Activated T-helper 2 cell treated with anti-CD3 and anti-CD28 coated beads, Interferon-gamma antibody, Interleukin-2, Interleukin-4, amounts not matched to agents 10 μg/mL and 5 μg/mL and 100 μg/mL, durations not matched to agents 14 hours and 24 hours and 36 hours (primary cell): Measurements from ENCODE around the gene OVCH1. TPM values are rescaled to one million over a fixed set of nuclear protein-coding genes. Genes with fewer than 3 reads are reported as not detected.
A peak's percentile ranks its signal among the peaks of the same experiment; 100 is the strongest.
"Not testable (repeated sequence)": the region's sequence is repeated elsewhere in the genome, so short reads cannot be mapped to it uniquely, and the experiment has no call there.

Source experiments
- DNase-seq: peaks from one replicate; pipeline ENCODE4 v3.0.0; 2021; ENCODE audit warnings: low spot score
- H3K27ac Mint-ChIP-seq: one replicate; pipeline ENCODE4 v1.8.0; 2021; ENCODE audit warnings: mixed read lengths
- H3K27me3 Mint-ChIP-seq: one replicate; pipeline ENCODE4 v1.8.0; 2021; ENCODE audit warnings: low read depth, mixed read lengths
- H3K36me3 Mint-ChIP-seq: one replicate; pipeline ENCODE4 v1.8.0; 2021; ENCODE audit warnings: low read depth, mixed read lengths
- H3K4me1 Mint-ChIP-seq: one replicate; pipeline ENCODE4 v1.8.0; 2021; ENCODE audit warnings: low read depth, mixed read lengths
- H3K4me3 Mint-ChIP-seq: one replicate; pipeline ENCODE4 v1.8.0; 2021; ENCODE audit warnings: low read depth, mild to moderate bottlenecking, moderate library complexity, mixed read lengths
- H3K9me3 Mint-ChIP-seq: one replicate; pipeline ENCODE4 v1.8.0; 2021; ENCODE audit warnings: mixed read lengths
- intact Hi-C: fragments of 100-400 bp; cut with micrococcal nuclease; formaldehyde crosslinking; loops from one replicate; pipeline ENCODE4 v1.15.1; 2023
- total RNA-seq: library from RNA; stranded (reverse); gene quantifications from 2 replicates; pipeline ENCODE4 v1.2.3, GENCODE V29; 2022

Gene OVCH1
- total RNA-seq, 1 donor from 2014 or later, result not detected

DNA sequence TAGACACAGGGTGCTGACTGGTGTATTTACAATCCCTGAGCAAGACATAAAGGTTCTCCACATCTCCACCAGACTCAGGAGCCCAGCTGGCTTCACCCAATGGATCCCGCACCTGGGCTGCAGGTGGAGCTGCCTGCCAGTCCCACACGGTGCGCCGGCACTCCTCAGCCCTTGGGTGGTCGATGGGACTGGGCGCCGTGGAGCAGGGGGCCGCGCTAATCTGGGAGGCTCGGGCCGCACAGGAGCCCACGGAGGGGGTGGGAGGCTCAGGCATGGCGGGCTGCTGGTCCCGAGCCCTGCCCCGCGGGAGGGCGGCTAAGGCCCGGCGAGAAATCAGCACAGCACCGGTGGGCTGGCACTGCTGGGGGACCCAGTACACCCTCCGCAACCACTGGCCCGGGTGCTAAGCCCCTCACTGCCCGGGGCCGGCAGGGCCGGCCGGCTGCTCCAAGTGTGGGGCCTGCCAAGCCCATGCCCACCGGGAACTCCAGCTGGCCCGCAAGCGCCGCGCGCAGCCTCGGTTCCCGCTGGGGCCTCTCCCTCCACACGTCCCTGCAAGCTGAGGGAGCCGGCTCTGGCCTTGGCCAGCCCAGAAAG lies 111.3 kb downstream of the OVCH1 start:
- H3K9me3 Mint-ChIP-seq, DNase-seq, H3K4me3 Mint-ChIP-seq, intact Hi-C loops, H3K36me3 Mint-ChIP-seq, H3K27ac Mint-ChIP-seq, H3K27me3 Mint-ChIP-seq: not testable (repeated sequence)
- peaks cover 20% of the 10 kb centered on the region for H3K4me1 Mint-ChIP-seq

DNA sequence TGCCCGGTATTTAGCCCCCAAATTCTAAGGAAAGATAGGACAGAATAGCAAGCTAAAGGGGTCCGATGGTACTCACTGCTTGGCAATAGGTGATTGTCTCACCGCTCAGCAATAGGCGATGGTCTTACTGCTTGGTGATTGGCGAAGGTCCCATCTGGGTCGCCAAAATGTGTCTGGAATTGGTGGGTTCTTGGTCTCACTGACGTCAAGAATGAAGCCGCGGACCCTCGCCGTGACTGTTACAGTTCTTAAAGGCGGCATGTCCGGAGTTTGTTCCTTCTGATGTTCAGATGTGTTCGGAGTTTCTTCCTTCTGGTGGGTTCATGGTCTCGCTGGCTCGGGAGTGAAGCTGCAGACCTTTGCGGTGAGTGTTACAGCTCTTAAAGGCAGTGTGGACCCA lies 112.3 kb downstream of the OVCH1 start:
- peaks cover 12% of the 10 kb centered on the region for H3K4me1 Mint-ChIP-seq
- H3K27ac Mint-ChIP-seq, H3K9me3 Mint-ChIP-seq, H3K27me3 Mint-ChIP-seq, H3K36me3 Mint-ChIP-seq, intact Hi-C loops, H3K4me3 Mint-ChIP-seq, DNase-seq: not testable (repeated sequence)

DNA sequence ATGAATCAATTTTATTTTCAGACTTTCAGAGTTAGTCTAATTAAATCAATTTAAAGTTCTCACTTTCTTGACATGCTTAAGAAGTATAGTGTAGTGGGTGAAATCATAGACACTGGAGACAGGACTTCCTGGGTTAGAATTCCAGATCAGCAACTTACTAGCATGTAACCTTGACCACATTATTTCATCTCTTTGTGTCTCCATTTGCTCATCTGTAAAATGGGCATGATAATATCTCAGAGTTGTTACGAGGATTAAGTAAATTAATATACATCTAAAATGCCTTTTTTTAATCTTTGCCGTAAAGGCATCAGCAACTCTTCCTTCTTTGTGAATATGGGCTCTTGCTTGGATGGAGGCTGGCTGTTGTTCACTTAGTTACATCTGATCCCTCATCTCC lies 115.2 kb downstream of the OVCH1 start:
- no peak overlapping the region for H3K27ac Mint-ChIP-seq
- peak overlapping the region; percentile 91 for H3K4me3 Mint-ChIP-seq
- intact Hi-C loops, result loop anchor here (5.0 kb wide), 1 partner anchor 1315 kb away; the partner anchor contains the start of gene IPO8
- peaks cover 2% of the 10 kb centered on the region for H3K27me3 Mint-ChIP-seq
- no peaks in the 10 kb centered on the region for H3K9me3 Mint-ChIP-seq
- peaks cover 8% of the 10 kb centered on the region for H3K36me3 Mint-ChIP-seq
- peaks cover 25% of the 10 kb centered on the region for H3K4me1 Mint-ChIP-seq
- DNase-seq, result no peak

DNA sequence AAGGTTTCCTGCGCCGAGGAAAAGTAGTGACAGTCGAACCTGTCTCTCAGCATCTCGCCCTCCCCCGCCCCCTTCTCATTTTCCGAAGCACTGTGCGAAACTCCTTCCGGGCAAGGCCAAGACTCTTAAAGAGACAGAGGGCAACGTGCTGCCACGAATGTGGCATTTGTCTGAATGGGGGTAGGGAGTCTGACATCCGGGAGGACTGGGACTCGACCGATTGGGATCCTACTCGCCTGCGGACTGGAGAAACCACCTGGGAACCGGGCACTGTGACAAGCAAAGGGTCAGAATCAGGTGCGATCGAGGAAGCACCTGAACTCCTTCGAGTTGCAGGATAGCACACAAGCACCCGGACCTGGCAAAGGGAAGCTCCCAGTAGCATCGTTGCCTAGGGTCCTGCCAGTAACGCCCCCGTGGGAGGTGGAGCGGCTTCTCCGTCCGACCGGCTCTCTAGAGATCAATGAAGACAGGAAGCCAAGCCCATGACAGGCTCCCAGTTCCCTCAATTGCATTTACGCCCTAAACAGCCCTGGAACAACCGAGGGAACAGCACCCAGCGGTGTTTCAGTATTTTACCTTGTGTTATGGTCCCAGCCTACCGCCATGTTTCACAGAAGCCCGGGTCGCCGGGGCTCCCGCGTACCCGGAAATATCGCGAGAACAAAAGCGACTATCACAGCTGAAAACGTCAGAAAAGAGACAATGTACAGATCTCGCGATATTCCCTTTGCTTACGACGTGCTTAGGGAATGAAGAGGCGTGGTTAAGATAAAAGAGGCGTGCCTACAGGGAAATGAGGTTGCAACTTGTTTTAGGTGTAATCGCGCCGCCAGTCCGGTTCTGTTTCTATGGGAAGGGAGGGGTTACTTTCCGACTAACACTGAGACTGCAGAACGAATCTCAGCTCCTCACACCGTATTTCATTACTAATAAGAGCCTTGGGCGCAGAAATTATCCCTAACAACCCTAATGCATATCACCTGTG lies 116.7 kb downstream of the OVCH1 start, which contains the start of gene ERGIC2:
Gene ERGIC2 (minus strand): TSS at position 637 of the 988 bp plus-strand sequence. CDS start 9,539 bp downstream, outside the sequence.
- peak; percentile 88 for DNase-seq
- Mint-ChIP-seq H3K27me3 (peaks cover 2% of the 10 kb centered on the region), H3K4me3 (peak within 1 kb of the TSS; percentile 91), H3K36me3 (peaks cover 21% of the 10 kb centered on the region), H3K4me1 (peaks cover 33% of the 10 kb centered on the region), H3K27ac (peak within 1 kb of the TSS; percentile 92), H3K9me3 (no peaks in the 10 kb centered on the region)
- intact Hi-C loops, result loop anchor here (1.0 to 5.0 kb wide), 4 partner anchors 9 to 1316 kb away; partner anchors contain the start of gene IPO8

Other genes with a start within 250 kb of the OVCH1 start
- gene ERGIC2, start 116.5 kb downstream of the OVCH1 start, total RNA-seq, result 88.7 and 91.5 TPM in 2 replicates